HepG2 (cell line): ENCODE data around the gene KRTAP19-1. TPM values are rescaled to one million over a fixed set of nuclear protein-coding genes. Genes with fewer than 3 reads are reported as not detected.

ENCODE experiments used
- ATAC-seq: fragments of 200-7000 bp; cut with Tn5 transposase; 3 replicates; pipeline ENCODE4 v1.9.1; 2020; ENCODE audit warnings: mild to moderate bottlenecking, moderate library complexity
- BruUV-seq: library from RNA; stranded (reverse); fragments of 400-500 nt; replicated peaks from 2 replicates; lab custom pipeline; 2021; lab: Mats Ljungman, UMichigan
- CTCF ChIA-PET: fragments of 300-600 bp; formaldehyde crosslinking; extraction: SDS; loops from one replicate; lab custom pipeline; 2021; ENCODE audit warnings: low total read pairs, inconsistent platforms, low intra/inter-chr PET ratio; lab: Yijun Ruan, JAX
- POLR2A ChIA-PET: fragments of 350-600 bp; sonication (Branson Sonifier 250); formaldehyde crosslinking; loops from one replicate; lab custom pipeline; 2020; ENCODE audit warnings: antibody characterized with exemption, inconsistent platforms; lab: Yijun Ruan, JAX
- DNase-seq: peaks from one replicate; pipeline ENCODE4 v3.0.0-alpha.2; 2015; ENCODE audit warnings: low spot score
- FAIRE-seq: peaks from 3 replicates; lab custom pipeline; 2011; peaks lifted over from hg19 to GRCh38; lab: Jason Lieb, UNC
- H2AFZ ChIP-seq: one replicate; pipeline ENCODE4 v1.6.1; 2011; ENCODE audit warnings: low read length, inconsistent platforms
- H3K27ac ChIP-seq: fragments of 300-600 bp; 3 replicates; pipeline ENCODE4 v1.8.0; 2011; ENCODE audit warnings: mixed run types, mild to moderate bottlenecking, mixed read lengths, low read length, inconsistent platforms; ENCODE audit not compliant: insufficient read depth; ENCODE audit errors: extremely low read length
- H3K27me3 ChIP-seq, 2 experiments: fragments of 200-600 bp in 1 of 2; 2 replicates in 1 of 2; 3 replicates in 1 of 2; pipeline versions ENCODE4 v1.6.0 to v1.8.0; 2011; ENCODE audit warnings: low read length in 2 of 2, mild to moderate bottlenecking in 2 of 2, moderate library complexity in 2 of 2, inconsistent platforms in 1 of 2; ENCODE audit not compliant: insufficient read depth in 2 of 2, control insufficient read depth in 1 of 2
- H3K36me3 ChIP-seq, 2 experiments: fragments of 200-600 bp in 1 of 2; replicated peaks in 1 of 2; 2 replicates in 1 of 2; 3 replicates in 1 of 2; pipeline versions ENCODE4 v1.5.1 to v1.8.0; 2011; ENCODE audit warnings: low read length in 2 of 2, inconsistent platforms in 1 of 2; ENCODE audit not compliant: insufficient read depth in 2 of 2, control insufficient read depth in 1 of 2
- H3K4me1 ChIP-seq: 2 replicates; pipeline ENCODE4 v1.5.1; 2012; ENCODE audit warnings: low read length, inconsistent platforms; ENCODE audit not compliant: insufficient read depth
- H3K4me2 ChIP-seq: 2 replicates; pipeline ENCODE4 v1.6.0; 2011; ENCODE audit warnings: low read depth, low read length, inconsistent platforms
- H3K4me3 ChIP-seq, 3 experiments: fragments of 200-600 bp in 1 of 3; sonication (generic), shearing (Covaris generic) in 1 of 3; replicated peaks in 1 of 3; 2 replicates each; pipeline ENCODE4 v1.5.1; 2011 to 2016; ENCODE audit warnings: low read length in 3 of 3, inconsistent platforms in 2 of 3, low read depth in 2 of 3, mild to moderate bottlenecking in 2 of 3, control low read depth in 1 of 3, mixed read lengths in 1 of 3; ENCODE audit not compliant: insufficient read depth in 1 of 3
- H3K79me2 ChIP-seq: one replicate; pipeline ENCODE4 v1.6.1; 2011; ENCODE audit warnings: low read length, inconsistent platforms; ENCODE audit not compliant: insufficient read depth
- H3K9ac ChIP-seq: 2 replicates; pipeline ENCODE4 v1.6.0; 2011; ENCODE audit warnings: mild to moderate bottlenecking, low read depth, low read length, inconsistent platforms; ENCODE audit not compliant: insufficient read depth
- H3K9me3 ChIP-seq: 2 replicates; pipeline ENCODE4 v1.5.1; 2012; ENCODE audit warnings: mild to moderate bottlenecking, low read length
- H4K20me1 ChIP-seq: 2 replicates; pipeline ENCODE4 v1.6.0; 2011; ENCODE audit warnings: inconsistent platforms, mild to moderate bottlenecking, low read length, moderate library complexity; ENCODE audit not compliant: insufficient read depth
- ETV5 ChIP-seq: IDR thresholded peaks from 2 replicates; pipeline ENCODE4 v1.6.1; 2018; ENCODE audit warnings: missing biosample characterization, missing genetic modification reagents, inconsistent platforms, borderline replicate concordance
- GATA4 ChIP-seq: sonication (generic); IDR thresholded peaks from 2 replicates; pipeline ENCODE4 v1.6.1; 2016; ENCODE audit warnings: antibody characterized with exemption, low read depth, borderline replicate concordance
- HDAC6 ChIP-seq: fragments of 200-600 bp; sonication (generic); IDR thresholded peaks from 2 replicates; pipeline ENCODE4 v1.7.0; 2017; ENCODE audit warnings: mild to moderate bottlenecking, antibody characterized with exemption, low read length, low read depth
- HMG20B ChIP-seq: conservative IDR thresholded peaks from 2 replicates; pipeline ENCODE4 v1.6.1; 2016; ENCODE audit warnings: missing genetic modification reagents, missing compliant biosample characterization
- NBN ChIP-seq: fragments of 450-650 bp; conservative IDR thresholded peaks from 2 replicates; pipeline ENCODE4 v1.6.1; 2017
- NFAT5 ChIP-seq: sonication (generic); formaldehyde crosslinking; IDR thresholded peaks from 2 replicates; pipeline ENCODE4 v1.4.0; 2020; ENCODE audit warnings: missing genetic modification reagents
- NFE2L1 ChIP-seq: sonication (generic); formaldehyde crosslinking; IDR thresholded peaks from 2 replicates; pipeline ENCODE4 v1.4.0; 2020; ENCODE audit warnings: missing genetic modification reagents, mild to moderate bottlenecking, borderline replicate concordance
- SKIL ChIP-seq: sonication (generic); formaldehyde crosslinking; IDR thresholded peaks from 2 replicates; pipeline ENCODE4 v1.8.0; 2022; ENCODE audit warnings: missing genetic modification reagents, mild to moderate bottlenecking, moderate library complexity, borderline replicate concordance
- SMAD3 ChIP-seq: sonication (generic); formaldehyde crosslinking; IDR thresholded peaks from 2 replicates; pipeline ENCODE4 v1.4.0; 2020; ENCODE audit warnings: missing genetic modification reagents
- SRSF4 ChIP-seq: fragments of 200-400 bp; formaldehyde crosslinking; IDR thresholded peaks from one replicate; pipeline ENCODE4 v1.6.1; 2018; ENCODE audit warnings: mild to moderate bottlenecking, low read depth, low read length, moderate library complexity; ENCODE audit not compliant: poor library complexity, severe bottlenecking
- XRCC5 ChIP-seq: fragments of 200-400 bp; formaldehyde crosslinking; optimal IDR thresholded peaks from 2 replicates; pipeline ENCODE3; 2017; ENCODE audit warnings: mild to moderate bottlenecking, low read length
- ZFYVE20 ChIP-seq: sonication (generic); formaldehyde crosslinking; IDR thresholded peaks from 2 replicates; pipeline ENCODE4 v1.8.0; 2023; ENCODE audit warnings: low read depth, mild to moderate bottlenecking, moderate library complexity, missing genetic modification reagents, borderline replicate concordance
- ZNF24 ChIP-seq: fragments of 450-650 bp; IDR thresholded peaks from 2 replicates; pipeline ENCODE4 v1.6.1; 2017; ENCODE audit warnings: antibody characterized with exemption, mild to moderate bottlenecking
- ZNF570 ChIP-seq: sonication (generic); formaldehyde crosslinking; IDR thresholded peaks from 2 replicates; pipeline ENCODE4 v1.4.0; 2020; ENCODE audit warnings: mild to moderate bottlenecking, missing genetic modification reagents, borderline replicate concordance
- ZSCAN21 ChIP-seq: sonication (generic); formaldehyde crosslinking; IDR thresholded peaks from 2 replicates; pipeline ENCODE4 v1.8.0; 2022; ENCODE audit warnings: mild to moderate bottlenecking, missing genetic modification reagents, moderate library complexity, borderline replicate concordance
- ZZZ3 ChIP-seq: sonication (generic); formaldehyde crosslinking; IDR thresholded peaks from 2 replicates; pipeline ENCODE4 v1.4.0; 2020; ENCODE audit warnings: missing genetic modification reagents, mild to moderate bottlenecking, borderline replicate concordance
- WGBS: methylation state at CpG from one replicate; pipeline ENCODE4 v1.1.6; 2017; ENCODE audit warnings: low lambda C conversion rate; 5-methylcytosine and 5-hydroxymethylcytosine counted together
- in situ Hi-C: cut with HindIII; loops from 2 replicates; pipeline ENCODE4 v1.10.0; 2017; ENCODE audit warnings: low pct_unique_long_range_greater_than_20kb; ENCODE audit not compliant: extremely low pct_ligation_motif_present
- intact Hi-C: fragments of 100-400 bp; cut with micrococcal nuclease; formaldehyde crosslinking; loops from one replicate; pipeline ENCODE4 v1.10.0; 2022; ENCODE audit not compliant: unreplicated experiment
- polyA plus RNA-seq, 8 experiments: library from polyadenylated mRNA; depleted of rRNA in 3 of 8; stranded (reverse) in 7 of 8; unstranded in 1 of 8; fragments of >200 nt; fragmentation: Illumina TruSeq in 4 of 8; extraction: Trizol in 4 of 8; gene quantifications; 2 replicates each; pipeline versions ENCODE4 v1.2.1 to v1.2.3, GENCODE V29; 2011 to 2016; ENCODE audit warnings: low read depth in 4 of 8, missing spikeins in 1 of 8, mixed read lengths in 1 of 8; ENCODE audit not compliant: insufficient read depth in 1 of 8
- total RNA-seq, 5 experiments: library from RNA; depleted of rRNA; stranded (reverse); fragments of >200 nt; fragmentation: Illumina TruSeq; extraction: Trizol; gene quantifications; 2 replicates each; pipeline ENCODE4 v1.2.3, GENCODE V29; 2016; ENCODE audit warnings: low read depth in 1 of 5
- TF ChIP-seq, protein P1 (sequence below): sonication (generic); formaldehyde crosslinking; IDR thresholded peaks from 2 replicates; pipeline ENCODE4 v1.5.0; 2020; ENCODE audit warnings: missing genetic modification reagents

Gene KRTAP19-1
- total and polyA plus RNA-seq, 2 of the 13 experiments (the other 11 are each of a cell fraction or from before 2014, with no cell fraction given) = not detected

- Histone ChIP-seq H3K4me1 (no peaks in the 10 kb centered on the region), H3K9ac (no peak overlapping the region), H3K4me2 (no peak overlapping the region), H4K20me1 (no peaks in the 10 kb centered on the region), H2AFZ (no peak overlapping the region), H3K9me3 (peaks cover 89% of the 10 kb centered on the region), H3K4me3 (no peak overlapping the region), H3K27ac (no peak overlapping the region), H3K79me2 (no peaks in the 10 kb centered on the region), H3K36me3 (no peaks in the 10 kb centered on the region), H3K27me3 (no peaks in the 10 kb centered on the region)
- FAIRE-seq (no peak), ATAC-seq (no peak), DNase-seq (no peak)
- intact Hi-C loops = no loop called here
- 13% methylated on average over 1 of the region's 1 CpG for WGBS
- in situ Hi-C loops = no loop called here
- BruUV-seq = no TSS peak
- POLR2A ChIA-PET = no interaction called here
- CTCF ChIA-PET = no interaction called here
- TF ChIP-seq SKIL (CRISPR knock-in tag) (no peak), HDAC6 (no peak), SRSF4 (no peak), ETV5 (CRISPR knock-in tag) (no peak), XRCC5 (no peak), SMAD3 (CRISPR knock-in tag) (no peak), NBN (no peak), ZSCAN21 (no peak), NFAT5 (CRISPR knock-in tag) (no peak), NFE2L1 (no peak), HMG20B (no peak), GATA4 (no peak), ZZZ3 (no peak), ZNF24 (no peak), ZFYVE20 (CRISPR knock-in tag) (no peak), ZNF570 (CRISPR knock-in tag) (no peak)
- TF ChIP-seq, protein P1, sequence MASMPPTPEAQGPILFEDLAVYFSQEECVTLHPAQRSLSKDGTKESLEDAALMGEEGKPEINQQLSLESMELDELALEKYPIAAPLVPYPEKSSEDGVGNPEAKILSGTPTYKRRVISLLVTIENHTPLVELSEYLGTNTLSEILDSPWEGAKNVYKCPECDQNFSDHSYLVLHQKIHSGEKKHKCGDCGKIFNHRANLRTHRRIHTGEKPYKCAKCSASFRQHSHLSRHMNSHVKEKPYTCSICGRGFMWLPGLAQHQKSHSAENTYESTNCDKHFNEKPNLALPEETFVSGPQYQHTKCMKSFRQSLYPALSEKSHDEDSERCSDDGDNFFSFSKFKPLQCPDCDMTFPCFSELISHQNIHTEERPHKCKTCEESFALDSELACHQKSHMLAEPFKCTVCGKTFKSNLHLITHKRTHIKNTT (CRISPR knock-in tag) = no peak
Observed at GRCh38 chr21:30444204-30444603, 36.0 kb downstream of the KRTAP19-1 start.
